ELR (cell line): Measurements from ENCODE around the gene POLR2J3.
"Not testable (repeated sequence)": the region's sequence is repeated elsewhere in the genome, so short reads cannot be mapped to it uniquely, and the experiment has no call there.

ENCODE experiments used
- DNase-seq: peaks from one replicate; pipeline ENCODE4 v3.0.0-alpha.2; 2015; ENCODE audit warnings: low read depth

The POLR2J3 gene

GRCh38 chr7:102572261-102573239 is at the start of gene POLR2J3:
POLR2J3 (minus strand) TSS chr7:102572583; CDS start chr7:102572521, 62 bp downstream.
- peak; percentile 99 for DNase-seq

- peak; percentile 0 for DNase-seq
Observed at GRCh38 chr7:102618122-102618521, 45.7 kb upstream of the POLR2J3 start.

GRCh38 chr7:102616507-102617125 is 44.2 kb upstream of the POLR2J3 start, which contains the start of gene RASA4:
RASA4 (minus strand) TSS chr7:102616756; CDS start chr7:102616689, 67 bp downstream.
- peak; percentile 31 for DNase-seq

- DNase-seq = not testable (repeated sequence)
Observed at GRCh38 chr7:102615930-102616329, 43.5 kb upstream of the POLR2J3 start.

GRCh38 chr7:102614873-102615272 is 42.5 kb upstream of the POLR2J3 start:
- DNase-seq = not testable (repeated sequence)

GRCh38 chr7:102614346-102614697 is 41.9 kb upstream of the POLR2J3 start:
- not testable (repeated sequence) for DNase-seq

- not testable (repeated sequence) for DNase-seq
Observed at GRCh38 chr7:102613575-102614345, 41.4 kb upstream of the POLR2J3 start.

- DNase-seq = peak; percentile 21
Observed at GRCh38 chr7:102611675-102612325, 39.4 kb upstream of the POLR2J3 start.

- not testable (repeated sequence) for DNase-seq
Observed at GRCh38 chr7:102611013-102611674, 38.8 kb upstream of the POLR2J3 start.

GRCh38 chr7:102610441-102610840 is 38.1 kb upstream of the POLR2J3 start:
- not testable (repeated sequence) for DNase-seq

GRCh38 chr7:102609734-102610133 is 37.4 kb upstream of the POLR2J3 start:
- DNase-seq = not testable (repeated sequence)

GRCh38 chr7:102606848-102607247 is 34.5 kb upstream of the POLR2J3 start:
- DNase-seq = not testable (repeated sequence)

GRCh38 chr7:102604431-102605145 is 32.2 kb upstream of the POLR2J3 start:
- not testable (repeated sequence) for DNase-seq

GRCh38 chr7:102602317-102602716 is 29.9 kb upstream of the POLR2J3 start:
- not testable (repeated sequence) for DNase-seq

GRCh38 chr7:102599699-102600098 is 27.3 kb upstream of the POLR2J3 start:
- not testable (repeated sequence) for DNase-seq

- DNase-seq = not testable (repeated sequence)
Observed at GRCh38 chr7:102596036-102596435, 23.7 kb upstream of the POLR2J3 start.

GRCh38 chr7:102593637-102594334 is 21.4 kb upstream of the POLR2J3 start:
- DNase-seq = not testable (repeated sequence)

GRCh38 chr7:102592477-102593019 is 20.2 kb upstream of the POLR2J3 start:
- DNase-seq = not testable (repeated sequence)

- DNase-seq = not testable (repeated sequence)
Observed at GRCh38 chr7:102589857-102590256, 17.5 kb upstream of the POLR2J3 start.
